HL-60 (cell line): ENCODE data around the gene PTPRN2.

Experiments
- DNase-seq, 2 experiments: peaks; one replicate each; pipeline ENCODE4 v3.0.0-alpha.2; 2010 to 2020; ENCODE audit warnings: low read depth in 1 of 2, low spot score in 1 of 2
- H3K27ac ChIP-seq: fragments of 250-450 bp; sonication (Bioruptor Pico); replicated peaks from 2 replicates; pipeline ENCODE4 v1.5.1; 2020; ENCODE audit warnings: mild to moderate bottlenecking, moderate library complexity
- H3K27me3 ChIP-seq: fragments of 250-450 bp; sonication (Bioruptor Pico); 2 replicates; pipeline ENCODE4 v1.5.1; 2021; ENCODE audit warnings: mild to moderate bottlenecking, moderate library complexity; ENCODE audit not compliant: insufficient read depth, poor library complexity, severe bottlenecking
- H3K4me3 ChIP-seq: replicated peaks from 2 replicates; pipeline ENCODE4 v1.5.1; 2011; ENCODE audit warnings: mild to moderate bottlenecking, control low read depth, low read length; ENCODE audit not compliant: insufficient read depth
- GABPA ChIP-seq: IDR thresholded peaks from 2 replicates; pipeline ENCODE4 v1.6.1; 2012; ENCODE audit warnings: low read depth
- POLR2AphosphoS5 ChIP-seq: IDR thresholded peaks from 2 replicates; pipeline ENCODE4 v1.6.1; 2012; ENCODE audit warnings: low read depth
- SPI1 ChIP-seq: IDR thresholded peaks from 2 replicates; pipeline ENCODE4 v1.6.1; 2012; ENCODE audit warnings: low read depth, mild to moderate bottlenecking, borderline replicate concordance
- TF ChIP-seq, protein P1 (sequence below): IDR thresholded peaks from 2 replicates; pipeline ENCODE4 v1.6.1; 2012; ENCODE audit warnings: low read depth; ENCODE audit not compliant: insufficient replicate concordance
- TF ChIP-seq, protein P2 (sequence below): IDR thresholded peaks from one replicate; pipeline ENCODE4 v1.5.1; 2011; ENCODE audit warnings: low read length, control low read depth, inconsistent platforms; ENCODE audit not compliant: insufficient read depth

The PTPRN2 gene

GRCh38 chr7:157518514-157519175, 1069.0 kb downstream of the PTPRN2 start:
- Histone ChIP-seq H3K4me3 (no peak overlapping the region), H3K27me3 (peaks cover 2% of the 10 kb centered on the region), H3K27ac (no peak overlapping the region)
- no peak for DNase-seq
- TF ChIP-seq SPI1 (no peak), GABPA (no peak), POLR2AphosphoS5 (no peak)
- TF ChIP-seq, protein P1, sequence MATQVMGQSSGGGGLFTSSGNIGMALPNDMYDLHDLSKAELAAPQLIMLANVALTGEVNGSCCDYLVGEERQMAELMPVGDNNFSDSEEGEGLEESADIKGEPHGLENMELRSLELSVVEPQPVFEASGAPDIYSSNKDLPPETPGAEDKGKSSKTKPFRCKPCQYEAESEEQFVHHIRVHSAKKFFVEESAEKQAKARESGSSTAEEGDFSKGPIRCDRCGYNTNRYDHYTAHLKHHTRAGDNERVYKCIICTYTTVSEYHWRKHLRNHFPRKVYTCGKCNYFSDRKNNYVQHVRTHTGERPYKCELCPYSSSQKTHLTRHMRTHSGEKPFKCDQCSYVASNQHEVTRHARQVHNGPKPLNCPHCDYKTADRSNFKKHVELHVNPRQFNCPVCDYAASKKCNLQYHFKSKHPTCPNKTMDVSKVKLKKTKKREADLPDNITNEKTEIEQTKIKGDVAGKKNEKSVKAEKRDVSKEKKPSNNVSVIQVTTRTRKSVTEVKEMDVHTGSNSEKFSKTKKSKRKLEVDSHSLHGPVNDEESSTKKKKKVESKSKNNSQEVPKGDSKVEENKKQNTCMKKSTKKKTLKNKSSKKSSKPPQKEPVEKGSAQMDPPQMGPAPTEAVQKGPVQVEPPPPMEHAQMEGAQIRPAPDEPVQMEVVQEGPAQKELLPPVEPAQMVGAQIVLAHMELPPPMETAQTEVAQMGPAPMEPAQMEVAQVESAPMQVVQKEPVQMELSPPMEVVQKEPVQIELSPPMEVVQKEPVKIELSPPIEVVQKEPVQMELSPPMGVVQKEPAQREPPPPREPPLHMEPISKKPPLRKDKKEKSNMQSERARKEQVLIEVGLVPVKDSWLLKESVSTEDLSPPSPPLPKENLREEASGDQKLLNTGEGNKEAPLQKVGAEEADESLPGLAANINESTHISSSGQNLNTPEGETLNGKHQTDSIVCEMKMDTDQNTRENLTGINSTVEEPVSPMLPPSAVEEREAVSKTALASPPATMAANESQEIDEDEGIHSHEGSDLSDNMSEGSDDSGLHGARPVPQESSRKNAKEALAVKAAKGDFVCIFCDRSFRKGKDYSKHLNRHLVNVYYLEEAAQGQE: no peak
- TF ChIP-seq, protein P2, sequence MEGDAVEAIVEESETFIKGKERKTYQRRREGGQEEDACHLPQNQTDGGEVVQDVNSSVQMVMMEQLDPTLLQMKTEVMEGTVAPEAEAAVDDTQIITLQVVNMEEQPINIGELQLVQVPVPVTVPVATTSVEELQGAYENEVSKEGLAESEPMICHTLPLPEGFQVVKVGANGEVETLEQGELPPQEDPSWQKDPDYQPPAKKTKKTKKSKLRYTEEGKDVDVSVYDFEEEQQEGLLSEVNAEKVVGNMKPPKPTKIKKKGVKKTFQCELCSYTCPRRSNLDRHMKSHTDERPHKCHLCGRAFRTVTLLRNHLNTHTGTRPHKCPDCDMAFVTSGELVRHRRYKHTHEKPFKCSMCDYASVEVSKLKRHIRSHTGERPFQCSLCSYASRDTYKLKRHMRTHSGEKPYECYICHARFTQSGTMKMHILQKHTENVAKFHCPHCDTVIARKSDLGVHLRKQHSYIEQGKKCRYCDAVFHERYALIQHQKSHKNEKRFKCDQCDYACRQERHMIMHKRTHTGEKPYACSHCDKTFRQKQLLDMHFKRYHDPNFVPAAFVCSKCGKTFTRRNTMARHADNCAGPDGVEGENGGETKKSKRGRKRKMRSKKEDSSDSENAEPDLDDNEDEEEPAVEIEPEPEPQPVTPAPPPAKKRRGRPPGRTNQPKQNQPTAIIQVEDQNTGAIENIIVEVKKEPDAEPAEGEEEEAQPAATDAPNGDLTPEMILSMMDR: no peak

- Histone ChIP-seq H3K27ac (no peak overlapping the region), H3K4me3 (no peak overlapping the region), H3K27me3 (peaks cover 2% of the 10 kb centered on the region)
- no peak for TF ChIP-seq POLR2AphosphoS5
- no peak for TF ChIP-seq GABPA
- TF ChIP-seq, protein P2: no peak
- TF ChIP-seq SPI1: no peak
- TF ChIP-seq, protein P1: no peak
- no peak for DNase-seq
These were observed 1069.7 kb downstream of the PTPRN2 start for GRCh38 chr7:157517782-157518513.

GRCh38 chr7:157516911-157517781, 1070.5 kb downstream of the PTPRN2 start:
- Histone ChIP-seq H3K4me3 (no peak overlapping the region), H3K27me3 (peaks cover 2% of the 10 kb centered on the region), H3K27ac (no peak overlapping the region)
- DNase-seq: no peak
- TF ChIP-seq, protein P2: no peak
- no peak for TF ChIP-seq GABPA
- no peak for TF ChIP-seq SPI1
- no peak for TF ChIP-seq POLR2AphosphoS5
- TF ChIP-seq, protein P1: no peak
